Nephron (organoid): ENCODE data around the gene RPUSD3.

Experiments
- H3K27ac Mint-ChIP-seq, 3 experiments: 2 replicates each; pipeline ENCODE4 v1.8.0; 2020; ENCODE audit warnings: mixed read lengths in 3 of 3, mild to moderate bottlenecking in 2 of 3, moderate library complexity in 1 of 3
- H3K27me3 Mint-ChIP-seq: 2 replicates; pipeline ENCODE4 v1.8.0; 2021; ENCODE audit warnings: low read depth, mild to moderate bottlenecking, moderate library complexity, mixed read lengths
- H3K36me3 Mint-ChIP-seq: 2 replicates; pipeline ENCODE4 v1.8.0; 2020; ENCODE audit warnings: low read depth, mixed read lengths
- H3K4me1 Mint-ChIP-seq: 2 replicates; pipeline ENCODE4 v1.8.0; 2020; ENCODE audit warnings: mixed read lengths
- H3K4me3 Mint-ChIP-seq, 3 experiments: 2 replicates each; pipeline ENCODE4 v1.8.0; 2020; ENCODE audit warnings: mild to moderate bottlenecking in 3 of 3, mixed read lengths in 3 of 3, moderate library complexity in 2 of 3
- H3K9me3 Mint-ChIP-seq: 2 replicates; pipeline ENCODE4 v1.8.0; 2020; ENCODE audit warnings: mixed read lengths
- CTCF ChIP-seq, 3 experiments: fragments of 200-600 bp; sonication (generic); IDR thresholded peaks; one replicate each; pipeline ENCODE4 v1.5.0; 2021; ENCODE audit warnings: antibody characterized with exemption in 3 of 3; ENCODE audit not compliant: unreplicated experiment in 3 of 3

Gene RPUSD3

GRCh38 chr3:9841015-9841414 is 2.8 kb downstream of the RPUSD3 start:
- peaks cover 27% of the 10 kb centered on the region for H3K36me3 Mint-ChIP-seq
- H3K4me1 Mint-ChIP-seq = peaks cover 12% of the 10 kb centered on the region
- H3K27ac Mint-ChIP-seq = no peak overlapping the region
- H3K9me3 Mint-ChIP-seq = no peaks in the 10 kb centered on the region
- H3K4me3 Mint-ChIP-seq = peak overlapping the region; percentile 42 to 63 (median 61)
- no peak for TF ChIP-seq CTCF (IDR thresholded peaks at IDR 0.05; ENCODE audit: unreplicated experiment in 3 of 3)
- peaks cover 2% of the 10 kb centered on the region for H3K27me3 Mint-ChIP-seq

GRCh38 chr3:9838856-9839255 is 5.0 kb downstream of the RPUSD3 start:
- Mint-ChIP-seq H3K27me3 (no peaks in the 10 kb centered on the region), H3K36me3 (peaks cover 37% of the 10 kb centered on the region), H3K27ac (no peak overlapping the region), H3K4me3 (peak overlapping the region in 1 of 3 experiments; percentile 49), H3K4me1 (peaks cover 8% of the 10 kb centered on the region), H3K9me3 (no peaks in the 10 kb centered on the region)
- TF ChIP-seq CTCF (IDR thresholded peaks at IDR 0.05; ENCODE audit: unreplicated experiment in 3 of 3) = no peak

GRCh38 chr3:9837701-9838582 is 5.9 kb downstream of the RPUSD3 start:
- Mint-ChIP-seq H3K9me3 (no peaks in the 10 kb centered on the region), H3K27me3 (no peaks in the 10 kb centered on the region)

GRCh38 chr3:9834520-9835380 is 9.1 kb downstream of the RPUSD3 start:
- Mint-ChIP-seq H3K4me3 (no peak overlapping the region), H3K27me3 (no peaks in the 10 kb centered on the region), H3K9me3 (no peaks in the 10 kb centered on the region), H3K4me1 (no peaks in the 10 kb centered on the region), H3K36me3 (peaks cover 20% of the 10 kb centered on the region), H3K27ac (no peak overlapping the region)
- TF ChIP-seq CTCF (IDR thresholded peaks at IDR 0.05; ENCODE audit: unreplicated experiment in 3 of 3) = no peak

More at GRCh38 chr3:9837701-9838582, 5.9 kb downstream of the RPUSD3 start:
- Mint-ChIP-seq H3K27ac (peak overlapping the region in 1 of 3 experiments; percentile 4), H3K4me3 (no peak overlapping the region), H3K36me3 (peaks cover 37% of the 10 kb centered on the region), H3K4me1 (peaks cover 4% of the 10 kb centered on the region)
- no peak for TF ChIP-seq CTCF (IDR thresholded peaks at IDR 0.05; ENCODE audit: unreplicated experiment in 3 of 3)

GRCh38 chr3:9833078-9833477 is 10.7 kb downstream of the RPUSD3 start:
- H3K4me3 Mint-ChIP-seq = no peak overlapping the region
- H3K9me3 Mint-ChIP-seq = no peaks in the 10 kb centered on the region
- H3K27me3 Mint-ChIP-seq = no peaks in the 10 kb centered on the region
- no peak for TF ChIP-seq CTCF (IDR thresholded peaks at IDR 0.05; ENCODE audit: unreplicated experiment in 3 of 3)
- no peaks in the 10 kb centered on the region for H3K4me1 Mint-ChIP-seq
- no peak overlapping the region for H3K27ac Mint-ChIP-seq
- H3K36me3 Mint-ChIP-seq = peaks cover 15% of the 10 kb centered on the region
